Activated CD4-positive, alpha-beta T cell treated with anti-CD3 and anti-CD28 coated beads for 24 hours (primary cell): ENCODE measurements around the gene TTC7B.

Experiments
- DNase-seq, 2 donors: peaks; one replicate each; pipeline ENCODE4 v3.0.0-alpha.2; 2020; ENCODE audit warnings: low read depth in 2 of 2

TTC7B gene

GRCh38 chr14:90599748-90600507, 216.3 kb downstream of the TTC7B start:
- DNase-seq, result no peak

DNA sequence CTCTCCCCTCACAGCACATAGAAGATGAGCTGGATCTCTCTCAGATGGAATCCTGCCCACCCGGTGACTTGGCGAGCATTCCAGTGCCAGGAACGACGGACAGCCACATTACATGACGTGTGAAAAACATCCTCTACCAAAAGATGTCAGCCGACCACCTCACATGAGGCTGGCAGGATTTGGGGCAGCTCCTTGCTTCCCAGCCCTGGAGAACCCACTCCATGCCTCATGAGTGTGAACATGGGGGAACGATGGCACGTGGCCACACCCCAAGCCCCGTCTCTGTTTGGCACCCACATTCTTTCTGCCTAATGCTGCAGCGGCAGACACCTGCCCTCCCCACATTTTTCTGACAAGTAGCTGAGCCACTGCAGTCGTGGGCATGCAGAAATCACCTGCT, 216.9 kb downstream of the TTC7B start:
- DNase-seq, result no peak

GRCh38 chr14:90597961-90598360, 218.3 kb downstream of the TTC7B start:
- no peak for DNase-seq

GRCh38 chr14:90596733-90597132, 219.5 kb downstream of the TTC7B start:
- DNase-seq, result no peak

GRCh38 chr14:90593254-90594040, 222.8 kb downstream of the TTC7B start:
- no peak for DNase-seq

DNA sequence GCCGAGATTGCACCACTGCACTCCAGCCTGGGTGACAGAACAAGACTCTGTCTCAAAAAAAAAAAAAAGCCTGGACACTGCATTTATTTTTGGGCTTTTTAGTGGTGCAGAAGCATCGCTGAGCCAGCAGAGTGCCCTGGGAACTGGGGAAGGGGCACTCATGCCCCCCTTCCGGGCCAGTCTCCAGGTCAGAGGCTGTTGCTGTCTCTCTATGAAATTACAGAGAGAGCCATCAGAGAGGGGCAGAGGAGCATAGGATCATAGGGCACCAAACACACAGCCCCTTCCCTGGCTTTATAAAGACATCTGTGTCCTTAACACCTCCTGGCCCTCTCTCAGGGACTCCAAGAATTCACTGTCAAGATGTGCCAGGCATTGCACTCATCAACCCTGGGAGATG, 223.6 kb downstream of the TTC7B start:
- no peak for DNase-seq

DNA sequence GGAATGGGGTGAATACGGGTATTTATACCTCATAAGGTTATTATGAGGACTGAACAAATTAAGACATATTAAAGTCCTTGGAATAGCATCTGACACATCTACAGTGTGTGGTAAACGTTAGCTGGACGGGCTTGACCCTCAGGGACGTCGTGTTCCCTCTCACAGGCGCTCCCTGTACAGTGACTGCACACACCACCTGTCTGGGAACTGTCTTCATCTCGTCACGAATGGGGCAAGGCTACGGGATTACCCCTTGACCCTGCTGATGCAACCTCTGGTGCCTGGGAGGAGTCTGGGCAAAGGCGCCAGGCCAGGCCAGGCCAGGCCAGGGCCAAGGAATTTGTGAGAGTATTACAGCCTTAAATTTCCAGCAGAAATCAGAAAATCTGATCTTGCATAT, 228.3 kb downstream of the TTC7B start:
- no peak for DNase-seq

- DNase-seq, result no peak
Observed at GRCh38 chr14:90587252-90587910, 228.8 kb downstream of the TTC7B start.

DNA sequence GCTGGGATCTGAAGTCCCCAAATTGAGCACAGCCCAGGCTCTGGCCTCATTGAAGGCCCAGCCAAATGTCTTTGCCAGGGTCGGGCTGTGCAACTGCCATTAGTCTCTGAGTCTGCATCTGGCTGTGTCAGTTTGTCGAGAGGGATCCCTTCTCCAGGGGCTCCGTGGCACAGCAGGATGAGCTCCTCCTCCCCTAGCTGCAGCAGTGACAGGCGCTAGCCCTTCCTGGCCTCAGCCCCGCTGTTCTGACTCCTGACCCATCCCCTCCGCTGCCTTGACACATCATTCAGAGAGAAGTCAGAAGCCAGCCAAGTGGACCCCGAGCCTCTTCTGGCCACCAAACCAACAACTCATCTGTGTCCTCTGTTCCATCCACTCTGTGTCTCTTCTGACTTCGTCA, 231.1 kb downstream of the TTC7B start:
- DNase-seq, result no peak

DNA sequence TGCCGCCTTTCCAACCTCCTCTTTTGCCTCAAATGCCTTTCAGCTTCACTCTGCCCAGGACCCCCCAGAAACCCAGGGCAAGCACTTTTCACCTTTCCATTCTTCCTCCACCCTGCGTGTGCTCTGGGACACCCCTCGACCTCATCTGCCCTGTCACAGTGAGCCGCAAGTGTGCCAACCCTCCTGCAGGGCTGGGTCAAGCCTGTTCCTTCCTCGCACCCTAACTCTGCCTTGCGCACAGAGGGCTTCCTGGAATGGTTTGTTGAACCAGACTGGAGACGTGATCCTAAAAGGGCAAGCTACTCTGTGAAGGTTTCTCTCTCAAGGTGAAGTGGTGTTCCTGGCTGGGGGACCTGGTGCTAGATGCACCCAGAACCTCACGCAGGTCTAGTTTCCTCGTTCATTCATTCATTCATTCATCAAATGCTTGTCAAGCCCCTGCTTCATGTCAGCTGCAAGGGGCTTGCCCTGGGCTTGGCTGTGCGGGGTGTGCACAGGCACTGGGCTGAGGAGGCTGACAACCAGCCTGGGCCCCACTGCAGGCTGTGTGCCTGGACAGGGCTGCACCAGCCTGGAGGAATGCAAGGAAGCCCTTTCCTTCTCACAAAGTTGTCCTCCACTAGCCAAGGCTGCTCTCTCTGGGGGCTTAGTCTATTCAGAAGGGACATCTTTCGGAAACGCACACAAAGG, 232.2 kb downstream of the TTC7B start:
- DNase-seq, result no peak

GRCh38 chr14:90583427-90583826, 232.8 kb downstream of the TTC7B start:
- no peak for DNase-seq

- no peak for DNase-seq
Observed at GRCh38 chr14:90582166-90582565, 234.1 kb downstream of the TTC7B start.

DNA sequence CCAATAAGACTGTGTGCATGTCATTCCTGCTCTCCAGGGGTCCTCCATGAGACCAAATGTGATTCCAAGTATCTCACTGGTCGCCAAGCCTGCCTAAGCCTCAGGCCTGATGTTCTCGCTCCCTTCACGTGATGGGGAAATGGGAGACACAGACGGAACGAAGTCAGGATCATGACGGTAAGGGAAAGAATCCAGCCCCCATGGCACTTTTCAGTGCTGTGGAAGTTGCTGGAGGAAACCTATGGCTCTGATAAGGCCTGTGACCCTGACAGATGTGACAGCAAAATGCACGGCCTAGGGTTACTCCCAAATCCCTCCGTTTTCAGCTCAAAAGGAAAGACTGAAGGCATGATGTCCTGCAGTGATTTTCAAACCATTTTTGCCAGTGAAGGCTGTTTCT, 234.5 kb downstream of the TTC7B start:
- DNase-seq, result no peak

DNA sequence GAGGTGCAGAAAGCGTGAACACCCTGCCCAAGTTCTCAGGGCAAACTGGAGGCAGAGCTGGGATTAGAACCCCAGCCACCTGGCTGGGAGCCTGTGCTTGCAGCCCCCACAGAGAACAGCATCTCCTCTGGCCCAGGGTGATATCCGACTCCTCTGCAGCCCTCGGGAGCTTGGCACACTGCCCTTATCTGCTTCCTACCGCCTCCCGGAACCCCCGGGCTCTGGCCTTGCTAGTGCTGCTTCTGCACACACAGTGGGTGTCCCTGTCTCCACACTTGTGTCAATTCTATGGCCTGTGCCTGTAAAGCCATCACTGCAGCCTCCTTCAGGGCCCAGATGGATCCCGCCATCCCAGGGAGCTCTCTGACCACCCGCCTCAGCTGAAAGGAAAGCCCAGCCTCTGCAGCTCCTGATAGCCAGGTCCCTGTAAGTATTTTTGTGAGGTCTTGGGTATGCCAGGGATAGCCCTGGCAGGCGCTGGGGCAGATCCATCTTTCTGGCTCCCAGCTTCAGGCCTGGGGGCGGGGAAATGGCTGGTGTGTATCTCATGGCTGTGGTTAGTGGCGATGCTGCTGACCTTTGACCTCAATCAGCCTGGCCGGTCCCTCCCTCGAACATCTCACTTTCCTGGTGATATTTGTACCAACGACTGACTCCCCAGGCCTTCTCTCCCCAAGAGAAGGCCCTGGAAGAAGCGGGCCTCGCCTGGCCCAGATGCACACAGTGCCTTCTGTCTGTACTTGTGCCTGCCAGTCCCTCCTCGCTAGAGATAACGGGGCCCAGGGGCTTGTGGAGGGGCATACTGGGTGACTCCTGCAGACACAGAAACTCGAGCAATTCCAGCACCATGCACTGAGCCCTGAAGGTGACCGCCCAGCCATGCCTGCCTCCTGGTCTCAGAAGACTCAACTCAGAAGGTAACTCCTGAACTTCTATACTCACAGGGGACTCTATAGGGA, 235.6 kb downstream of the TTC7B start:
- no peak for DNase-seq

GRCh38 chr14:90579816-90580215, 236.4 kb downstream of the TTC7B start:
- no peak for DNase-seq

GRCh38 chr14:90579088-90579487, 237.1 kb downstream of the TTC7B start:
- DNase-seq, result no peak

- no peak for DNase-seq
Observed at GRCh38 chr14:90578283-90578985, 237.8 kb downstream of the TTC7B start.

DNA sequence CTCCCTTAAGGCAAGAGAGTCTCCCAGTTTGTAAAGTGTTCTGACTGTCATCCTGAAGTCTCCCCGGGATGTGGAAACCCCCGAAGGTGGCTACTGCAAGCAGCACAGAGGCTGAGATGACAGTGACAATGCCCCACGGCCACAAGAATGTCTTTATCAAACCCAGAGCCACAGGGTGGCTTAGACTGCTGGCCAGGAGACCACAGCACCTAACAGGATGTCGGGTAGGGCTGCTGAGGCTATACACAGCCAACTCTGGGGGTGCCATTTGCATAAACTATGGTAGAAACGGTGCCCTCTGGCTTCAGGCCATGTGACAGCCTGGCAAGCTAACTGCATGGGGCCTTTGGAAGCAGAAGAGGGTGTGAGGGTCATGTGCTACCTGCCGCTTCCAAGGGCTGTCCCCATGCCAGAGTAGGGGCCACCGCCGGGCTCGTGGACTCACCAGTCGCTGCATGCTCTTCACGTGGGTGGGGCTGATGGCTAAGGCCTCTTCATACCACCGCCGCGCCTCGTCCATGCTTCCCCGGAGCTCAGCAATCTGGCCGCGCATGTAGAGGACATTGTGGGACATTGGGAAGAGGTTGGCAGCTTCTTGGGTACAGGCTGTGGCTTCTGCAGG, 238.5 kb downstream of the TTC7B start:
- no peak for DNase-seq

DNA sequence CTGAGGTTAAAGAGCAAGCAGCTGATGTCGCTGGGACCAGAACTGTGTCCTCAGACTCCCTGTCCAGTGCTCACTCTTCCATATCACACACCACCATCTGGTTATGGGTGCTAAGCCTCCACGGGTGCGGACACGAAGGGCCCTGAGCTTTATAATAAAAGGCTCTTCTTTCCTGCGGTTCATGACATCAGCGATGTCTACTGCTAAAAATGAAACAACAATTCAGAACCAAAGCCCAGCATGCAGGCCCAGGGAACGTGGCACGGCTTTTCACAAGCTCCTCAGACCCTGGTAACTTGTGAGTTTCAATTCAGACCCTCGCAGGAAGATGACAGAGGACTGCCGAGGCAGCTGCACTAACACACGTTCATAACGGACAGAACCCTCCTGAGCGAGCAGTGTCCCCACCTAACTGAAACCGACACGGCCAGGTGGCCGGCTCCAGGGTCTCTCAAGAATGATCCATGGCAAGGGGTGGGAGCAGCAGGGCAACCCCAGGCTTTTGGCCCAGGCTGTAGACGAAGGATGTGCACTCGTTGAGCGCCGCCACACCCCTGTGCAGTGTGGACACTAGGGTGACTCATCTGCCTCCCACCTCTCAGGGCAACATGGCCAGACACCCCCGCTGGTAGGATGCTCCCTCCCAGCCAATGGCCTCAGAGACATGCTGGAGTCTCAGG, 239.1 kb downstream of the TTC7B start:
- no peak for DNase-seq
